SJCRH30 (cell line): Measurements from ENCODE around the gene LHX1. TPM values are rescaled to one million over a fixed set of nuclear protein-coding genes. Genes with fewer than 3 reads are reported as not detected.

Experiments used
- total RNA-seq: library from RNA; depleted of rRNA; stranded (reverse); fragments of >200 nt; shearing (Covaris generic); gene quantifications from 2 replicates; pipeline ENCODE4 v1.2.3, GENCODE V29; 2014; rRNA removed

The LHX1 gene
- total RNA-seq, 1 experiment from 2014 or later = 0.59 TPM

Other genes with a start within 250 kb of the LHX1 start
- 65.0 and 65.3 TPM in 2 replicates for gene AATF, start 11.5 kb downstream of the LHX1 start, total RNA-seq